Prostate gland (tissue), 2 donors: Measurements from ENCODE around the gene C1orf94.

Source experiments
- POLR2A ChIP-seq: fragments of 450-650 bp; IDR thresholded peaks from one replicate; pipeline ENCODE4 v1.6.1; 2016; ENCODE audit warnings: antibody characterized with exemption, mild to moderate bottlenecking
- POLR2AphosphoS5 ChIP-seq: sonication (generic); formaldehyde crosslinking; IDR thresholded peaks from one replicate; pipeline ENCODE4 v1.6.1; 2017; ENCODE audit warnings: antibody characterized with exemption
- TF ChIP-seq, protein P1 (sequence below), 4 experiments: fragments of 200-600 bp in 2 of 4; fragments of 450-650 bp in 2 of 4; sonication (generic) in 2 of 4; IDR thresholded peaks; 1 replicate in 3 of 4; 2 replicates in 1 of 4; pipeline ENCODE4 v1.5.1; 2016 to 2019; ENCODE audit warnings: antibody characterized with exemption in 4 of 4, mild to moderate bottlenecking in 2 of 4, moderate library complexity in 2 of 4

DNA sequence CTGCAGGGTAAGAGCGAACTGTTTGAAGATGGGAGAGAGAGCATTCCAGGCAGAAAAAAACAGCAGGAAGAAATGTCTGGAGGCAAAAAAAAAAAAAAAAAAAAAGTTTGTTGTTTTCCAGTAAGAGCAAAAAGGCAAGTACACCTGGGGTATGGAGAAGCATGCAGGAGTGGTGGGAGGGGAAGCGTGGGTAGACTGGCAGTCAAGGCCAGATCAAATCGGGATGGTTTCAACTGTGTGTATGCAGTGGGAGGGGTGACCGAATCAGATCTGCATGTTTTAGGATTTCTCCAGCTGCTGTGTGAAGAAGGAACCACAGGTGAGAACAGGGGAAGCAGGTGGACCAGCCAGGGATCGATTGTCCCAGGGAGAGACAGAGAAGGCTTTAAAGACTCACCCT lies 46.4 kb upstream of the C1orf94 start:
- TF ChIP-seq, protein P1, sequence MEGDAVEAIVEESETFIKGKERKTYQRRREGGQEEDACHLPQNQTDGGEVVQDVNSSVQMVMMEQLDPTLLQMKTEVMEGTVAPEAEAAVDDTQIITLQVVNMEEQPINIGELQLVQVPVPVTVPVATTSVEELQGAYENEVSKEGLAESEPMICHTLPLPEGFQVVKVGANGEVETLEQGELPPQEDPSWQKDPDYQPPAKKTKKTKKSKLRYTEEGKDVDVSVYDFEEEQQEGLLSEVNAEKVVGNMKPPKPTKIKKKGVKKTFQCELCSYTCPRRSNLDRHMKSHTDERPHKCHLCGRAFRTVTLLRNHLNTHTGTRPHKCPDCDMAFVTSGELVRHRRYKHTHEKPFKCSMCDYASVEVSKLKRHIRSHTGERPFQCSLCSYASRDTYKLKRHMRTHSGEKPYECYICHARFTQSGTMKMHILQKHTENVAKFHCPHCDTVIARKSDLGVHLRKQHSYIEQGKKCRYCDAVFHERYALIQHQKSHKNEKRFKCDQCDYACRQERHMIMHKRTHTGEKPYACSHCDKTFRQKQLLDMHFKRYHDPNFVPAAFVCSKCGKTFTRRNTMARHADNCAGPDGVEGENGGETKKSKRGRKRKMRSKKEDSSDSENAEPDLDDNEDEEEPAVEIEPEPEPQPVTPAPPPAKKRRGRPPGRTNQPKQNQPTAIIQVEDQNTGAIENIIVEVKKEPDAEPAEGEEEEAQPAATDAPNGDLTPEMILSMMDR (IDR thresholded peaks at IDR 0.05), result no peak
- TF ChIP-seq POLR2AphosphoS5 (no peak), POLR2A (no peak)
